Measurements from ENCODE around the gene RGS14.
"Not testable (repeated sequence)": the region's sequence is repeated elsewhere in the genome, so short reads cannot be mapped to it uniquely, and the experiment has no call there.

Gene RGS14

GRCh38 chr5:177327539-177328522 is 29.9 kb upstream of the RGS14 start:
- no peak for DNase-seq (ENCODE audit: low spot score)

- DNase-seq (ENCODE audit: low spot score) = no peak
These were observed 29.0 kb upstream of the RGS14 start for GRCh38 chr5:177328545-177329231.

GRCh38 chr5:177329883-177330282 is 27.8 kb upstream of the RGS14 start:
- DNase-seq (ENCODE audit: low spot score) = no peak

- no peak for DNase-seq (ENCODE audit: low spot score)
These were observed 26.5 kb upstream of the RGS14 start for GRCh38 chr5:177330991-177331842.

- DNase-seq (ENCODE audit: low spot score) = no peak
These were observed 25.5 kb upstream of the RGS14 start for GRCh38 chr5:177332031-177332895.

- DNase-seq (ENCODE audit: low spot score) = no peak
These were observed 24.8 kb upstream of the RGS14 start for GRCh38 chr5:177332896-177333260.

- no peak for DNase-seq (ENCODE audit: low spot score)
These were observed 24.1 kb upstream of the RGS14 start for GRCh38 chr5:177333420-177334154.

GRCh38 chr5:177334155-177334551 is 23.6 kb upstream of the RGS14 start:
- DNase-seq (ENCODE audit: low spot score) = no peak

- DNase-seq (ENCODE audit: low spot score) = no peak
These were observed 22.7 kb upstream of the RGS14 start for GRCh38 chr5:177334781-177335700.

GRCh38 chr5:177335701-177336065 is 22.0 kb upstream of the RGS14 start:
- no peak for DNase-seq (ENCODE audit: low spot score)

- DNase-seq (ENCODE audit: low spot score) = no peak
These were observed 21.6 kb upstream of the RGS14 start for GRCh38 chr5:177336112-177336511.

GRCh38 chr5:177336603-177337494 is 20.9 kb upstream of the RGS14 start:
- no peak for DNase-seq (ENCODE audit: low spot score)

GRCh38 chr5:177338251-177339106 is 19.2 kb upstream of the RGS14 start:
- no peak for DNase-seq (ENCODE audit: low spot score)

GRCh38 chr5:177339107-177339638 is 18.6 kb upstream of the RGS14 start:
- no peak for DNase-seq (ENCODE audit: low spot score)

- DNase-seq (ENCODE audit: low spot score) = not testable (repeated sequence)
These were observed 14.7 kb upstream of the RGS14 start for GRCh38 chr5:177343000-177343399.

- DNase-seq (ENCODE audit: low spot score) = no peak
These were observed 13.9 kb upstream of the RGS14 start for GRCh38 chr5:177343777-177344176.

GRCh38 chr5:177344891-177345290 is 12.8 kb upstream of the RGS14 start:
- no peak for DNase-seq (ENCODE audit: low spot score)
